Myocyte (in vitro differentiated cells): ENCODE results near the gene WFDC1. TPM values are rescaled to one million over a fixed set of nuclear protein-coding genes. Genes with fewer than 3 reads are reported as not detected.
"Not testable (repeated sequence)": the region's sequence is repeated elsewhere in the genome, so short reads cannot be mapped to it uniquely, and the experiment has no call there.

Experiments used
- DNase-seq: peaks from one replicate; pipeline ENCODE4 v3.0.0-alpha.2; 2012; ENCODE audit warnings: low read depth
- total RNA-seq: library from RNA; depleted of rRNA; stranded (reverse); fragments of >200 nt; gene quantifications from 2 replicates; pipeline ENCODE4 v1.2.3, GENCODE V29; 2014

The WFDC1 gene
- total RNA-seq, 1 donor from 2014 or later = 0.43 TPM

DNA sequence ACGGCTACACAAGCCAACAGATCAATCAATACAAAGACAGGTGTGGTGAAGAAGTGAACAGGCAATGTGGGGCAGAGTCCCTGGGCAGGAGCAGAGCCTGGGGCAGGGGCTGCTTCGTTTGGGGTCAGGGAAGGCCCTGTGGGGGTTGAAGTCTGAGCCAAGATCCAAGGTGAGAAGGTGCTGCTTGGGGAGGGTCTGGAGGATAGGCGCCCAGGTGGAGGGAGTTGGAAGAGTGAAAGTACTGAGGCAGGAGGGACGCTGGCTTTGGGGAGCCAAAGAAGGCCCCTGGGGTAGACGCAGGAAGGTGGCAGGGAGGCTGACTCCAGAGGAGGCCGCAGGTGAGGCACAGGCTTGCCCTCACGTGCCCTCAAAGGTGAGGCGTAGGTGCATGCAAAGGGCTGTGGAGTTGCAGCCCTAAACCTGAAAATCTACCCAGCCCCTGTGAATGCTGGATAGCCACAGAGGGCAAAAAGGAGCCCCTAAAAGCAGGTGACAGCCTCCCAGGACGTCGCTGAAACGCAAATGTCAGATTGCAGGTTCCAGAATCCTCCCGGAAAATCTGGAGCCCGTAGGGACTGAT lies 33.3 kb downstream of the WFDC1 start:
- DNase-seq = no peak

DNA sequence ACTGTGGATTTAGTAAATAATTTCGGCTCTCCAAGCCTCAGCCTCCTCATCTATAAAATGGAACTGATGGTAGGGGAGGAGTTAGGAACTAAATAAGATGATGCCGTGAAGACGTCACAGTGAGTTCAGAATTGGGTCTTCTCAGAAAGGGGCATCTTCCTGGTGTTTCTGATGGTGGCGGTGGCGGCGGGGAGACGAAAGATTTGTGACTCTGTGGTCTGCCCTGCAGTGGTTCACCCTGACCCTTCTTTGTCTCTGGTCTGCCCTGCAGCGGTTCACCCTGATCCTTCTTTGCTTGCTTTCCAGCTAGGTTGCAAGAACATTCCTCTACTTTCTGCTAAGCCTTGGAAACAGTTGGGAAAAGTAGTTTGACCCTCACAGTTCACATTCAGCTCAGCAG lies 34.3 kb downstream of the WFDC1 start:
- no peak for DNase-seq

GRCh38 chr16:84329843-84330684 lies 35.4 kb downstream of the WFDC1 start:
- DNase-seq = no peak

DNA sequence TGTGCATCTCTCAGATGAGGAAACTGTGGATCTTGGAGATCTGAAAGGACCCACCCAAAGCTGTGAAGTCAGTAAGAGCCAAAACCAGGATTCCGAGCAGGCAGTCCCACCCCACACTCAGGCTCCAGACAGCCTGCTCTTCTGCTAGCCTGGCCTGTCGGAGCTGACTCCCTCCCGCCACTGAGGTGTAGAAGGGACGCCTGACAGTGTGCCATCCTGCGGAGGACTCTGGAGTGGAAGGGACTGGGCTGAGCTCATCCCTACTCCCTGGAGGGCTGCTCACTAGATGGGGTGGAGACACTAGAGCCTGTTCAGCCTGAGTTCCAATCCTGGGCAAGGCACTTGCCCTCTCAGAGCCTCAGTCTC lies 36.0 kb downstream of the WFDC1 start:
- no peak for DNase-seq

DNA sequence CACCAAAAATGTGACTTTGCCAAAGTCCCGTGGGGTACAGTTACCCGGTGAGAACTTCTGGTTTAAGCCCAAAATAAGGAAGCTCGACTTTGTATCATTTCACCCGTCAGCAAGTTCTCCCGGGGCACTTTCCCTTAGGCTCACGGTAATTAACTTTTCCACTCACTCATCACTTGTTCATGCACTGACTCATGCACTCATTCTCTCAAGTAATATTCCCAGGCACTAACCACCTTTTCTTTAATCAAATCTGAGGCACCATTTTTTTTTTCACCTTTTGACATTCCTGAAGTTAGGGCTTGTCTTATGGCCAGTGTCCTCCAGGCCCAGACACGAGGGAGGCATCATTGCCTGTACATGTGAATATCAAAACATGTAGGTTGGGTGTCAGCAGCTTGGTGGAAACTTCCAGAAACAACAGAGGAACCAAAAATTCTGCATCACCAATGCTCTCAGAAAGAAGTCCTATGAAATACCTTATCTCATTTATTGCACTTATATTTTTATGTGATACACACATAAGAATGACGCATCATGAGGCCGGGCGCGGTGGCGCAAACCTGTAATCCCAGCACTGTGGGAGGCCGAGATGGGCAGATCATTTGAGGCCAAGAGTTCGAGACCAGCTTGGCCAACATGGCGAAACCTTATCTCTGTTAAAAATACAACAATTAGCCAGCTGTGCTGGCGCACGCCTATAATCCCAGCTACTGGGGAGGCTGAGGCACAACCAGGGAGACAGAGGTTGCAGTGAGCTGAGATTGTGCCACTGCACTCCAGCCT lies 37.5 kb downstream of the WFDC1 start:
- DNase-seq = no peak

- no peak for DNase-seq
Measured at GRCh38 chr16:84332975-84333684, 38.5 kb downstream of the WFDC1 start.

DNA sequence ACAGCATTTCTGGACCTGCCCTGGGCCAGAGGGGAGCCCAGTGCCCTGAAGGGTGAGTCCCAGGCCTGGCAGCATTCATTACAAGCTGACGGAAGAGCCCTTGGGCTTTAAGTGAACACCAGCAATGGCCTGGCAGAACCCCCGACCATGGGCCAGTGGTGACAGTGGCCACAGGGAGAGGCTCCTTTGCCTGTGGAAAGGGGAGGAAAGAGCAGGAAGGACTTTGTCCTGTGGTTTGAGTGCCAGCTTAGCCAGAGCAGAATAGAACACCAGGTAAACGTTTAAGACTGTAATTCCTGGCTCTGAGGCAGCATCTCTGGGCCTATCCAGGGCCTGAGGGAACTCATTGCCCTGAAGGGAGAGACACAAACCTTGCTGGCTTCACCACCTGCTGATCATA lies 39.4 kb downstream of the WFDC1 start:
- no peak for DNase-seq

DNA sequence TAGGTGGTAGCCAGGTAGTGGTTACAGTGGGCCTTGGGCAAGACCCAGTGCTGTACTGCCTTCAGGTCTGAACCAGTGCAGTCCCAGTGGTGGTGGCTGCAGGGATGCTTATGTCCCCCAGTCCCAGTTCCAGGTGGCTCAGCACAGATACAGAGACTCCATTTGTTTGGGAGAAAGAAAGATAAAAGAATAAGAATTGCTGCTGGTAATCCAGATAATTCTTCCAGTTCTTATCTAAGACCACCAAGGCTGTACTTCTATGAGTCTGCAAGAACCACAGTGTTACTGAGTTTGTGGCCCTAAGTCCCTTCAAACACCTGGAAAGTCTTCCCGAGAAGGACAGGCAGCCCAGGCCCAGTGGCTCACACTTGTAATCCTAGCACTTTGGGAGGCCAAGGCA lies 39.8 kb downstream of the WFDC1 start:
- no peak for DNase-seq

DNA sequence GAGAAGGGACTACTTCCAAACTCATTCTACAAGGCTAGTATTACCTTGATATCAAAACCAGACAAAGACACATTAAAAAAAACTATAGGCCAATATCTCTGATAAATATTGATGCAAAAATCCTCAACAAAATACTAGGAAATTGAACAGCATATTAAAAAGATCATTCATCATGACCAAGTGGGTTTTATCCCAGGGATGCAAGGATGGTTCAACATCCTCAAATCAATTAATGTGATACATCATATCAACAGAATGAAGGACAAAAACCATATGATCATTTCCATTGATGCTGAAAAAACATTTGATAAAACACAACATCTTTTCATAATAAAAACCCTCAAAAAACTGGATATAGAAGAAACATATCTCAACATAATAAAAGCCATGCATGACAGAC lies 42.6 kb downstream of the WFDC1 start:
- not testable (repeated sequence) for DNase-seq

DNA sequence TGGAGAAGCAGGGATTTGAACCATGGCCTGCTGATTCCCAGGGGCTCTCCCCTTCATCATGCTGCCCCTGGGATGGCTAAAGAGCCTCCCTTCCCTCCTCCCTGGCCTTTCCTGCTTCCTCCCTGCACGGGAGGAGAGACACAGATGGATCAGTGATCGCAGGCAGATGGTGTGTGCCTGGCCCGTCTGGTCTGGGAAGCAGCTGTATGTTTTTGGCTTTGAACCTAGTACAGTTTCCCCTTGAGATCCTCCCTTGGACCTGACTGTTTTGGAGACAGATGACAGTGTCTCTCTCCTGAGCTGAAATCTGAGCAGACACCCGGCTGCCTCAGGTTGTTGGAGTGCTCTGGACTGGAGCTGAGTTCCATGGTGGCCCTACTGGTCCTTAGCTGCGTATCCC lies 44.6 kb downstream of the WFDC1 start:
- DNase-seq = no peak

DNA sequence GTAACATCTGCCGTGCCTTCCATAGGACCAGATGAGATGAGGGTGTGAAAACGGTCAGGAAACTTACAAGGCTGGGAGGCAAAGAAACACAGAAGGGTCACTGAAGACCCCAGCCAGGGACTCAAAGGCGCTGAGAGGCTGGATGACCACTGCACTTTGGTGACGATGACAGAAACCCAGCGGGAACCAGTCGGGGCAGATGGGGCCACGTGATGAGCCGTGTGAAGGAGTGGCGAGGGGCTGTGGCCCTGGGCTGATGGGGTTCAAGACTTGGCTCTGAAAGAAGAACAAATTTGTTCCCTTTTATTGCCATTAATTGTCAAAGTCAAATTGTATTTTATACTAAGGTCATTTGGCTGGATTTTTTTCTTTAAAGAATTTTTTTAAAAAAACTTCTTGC lies 45.1 kb downstream of the WFDC1 start:
- no peak for DNase-seq

DNA sequence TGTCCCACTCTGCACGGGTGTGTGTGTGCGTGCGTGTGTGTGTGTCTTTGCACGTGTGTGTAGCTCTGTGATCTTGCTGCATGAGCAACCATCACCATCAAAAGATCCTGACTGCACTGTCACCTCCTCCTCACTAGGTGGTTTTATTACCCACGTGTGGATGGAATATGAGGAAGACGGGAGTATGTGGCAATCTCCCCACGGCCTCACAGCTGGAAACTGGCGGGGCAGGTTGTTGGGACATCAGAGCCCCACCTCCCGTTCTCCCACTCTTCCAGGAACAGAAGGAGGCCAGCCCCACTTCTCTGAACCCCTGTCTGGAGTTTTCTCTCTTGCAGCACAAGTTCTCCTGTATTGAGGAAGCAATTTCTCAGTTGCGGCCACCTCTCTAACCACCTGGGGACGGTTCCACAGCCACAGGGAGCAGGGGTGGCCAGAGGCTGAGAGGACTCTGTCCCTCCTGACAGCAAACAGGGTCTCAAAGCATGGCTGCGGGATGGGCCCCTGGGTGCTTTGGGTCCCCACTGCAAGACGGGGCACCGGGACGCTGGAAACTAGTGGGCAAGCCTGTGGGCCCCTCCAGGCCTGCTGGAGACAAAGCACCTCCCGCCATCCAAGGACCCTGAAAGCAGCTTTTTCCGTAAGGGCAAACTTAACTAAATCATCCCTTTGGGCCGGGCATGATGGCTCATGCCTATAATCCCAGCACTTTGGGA lies 45.8 kb downstream of the WFDC1 start:
- DNase-seq = no peak

DNA sequence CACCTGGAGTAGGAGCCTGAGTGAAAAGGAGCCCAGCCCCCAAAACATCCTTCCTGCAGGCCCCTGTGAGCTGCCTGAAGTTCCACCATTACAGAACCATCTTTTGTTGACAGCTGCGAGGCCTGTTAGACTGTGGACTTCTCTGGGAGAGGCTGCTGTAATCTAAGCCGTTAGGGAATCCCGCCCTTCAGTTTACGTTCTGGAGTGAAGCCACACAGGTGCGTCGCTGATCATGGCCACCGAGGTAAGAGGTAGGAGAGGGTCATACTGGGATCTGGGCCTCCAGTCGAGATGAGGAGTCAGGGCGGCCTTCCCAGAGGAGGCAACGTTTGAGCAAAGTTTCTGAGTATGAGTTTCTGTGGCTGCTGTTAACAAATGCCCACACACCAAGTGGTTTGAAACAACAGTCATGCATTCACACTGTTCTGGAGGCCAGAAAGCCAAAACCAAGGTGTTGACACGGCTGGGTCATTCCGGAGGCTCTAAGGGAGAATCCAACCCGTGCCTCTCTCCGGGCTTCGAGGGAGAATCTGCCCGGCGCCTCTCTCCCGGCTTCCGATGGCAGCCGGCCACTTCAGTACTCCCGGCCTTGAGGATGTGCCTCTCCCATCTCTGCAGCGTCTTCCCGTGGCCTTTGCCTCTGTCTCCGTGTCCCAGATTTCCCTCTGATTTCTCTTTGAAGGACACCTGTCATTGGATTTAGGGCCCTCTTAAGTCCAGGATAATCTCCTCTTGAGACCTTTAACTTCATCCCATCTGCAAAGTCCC lies 47.0 kb downstream of the WFDC1 start:
- no peak for DNase-seq

DNA sequence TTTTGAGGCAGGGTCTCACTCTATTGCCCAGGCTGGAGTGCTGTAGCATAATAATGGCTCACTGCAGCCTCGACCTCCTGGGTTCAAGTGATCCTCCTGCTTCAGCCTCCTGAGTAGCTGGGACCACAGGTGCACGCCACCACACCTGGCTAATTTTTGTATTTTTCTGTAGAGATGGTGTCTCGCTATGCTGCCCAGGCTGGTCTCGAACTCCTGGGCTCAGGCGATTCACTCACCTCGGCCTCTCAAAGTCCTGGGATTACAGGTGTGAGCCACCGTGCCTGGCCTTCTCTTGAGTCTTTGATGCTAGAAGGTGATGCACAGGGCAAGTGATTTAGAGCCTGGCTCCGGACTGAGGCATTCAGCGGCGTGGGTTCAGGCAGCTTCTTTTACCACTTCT lies 49.1 kb downstream of the WFDC1 start:
- DNase-seq = not testable (repeated sequence)

GRCh38 chr16:84344781-84345180 lies 50.1 kb downstream of the WFDC1 start:
- DNase-seq = no peak

- no peak for DNase-seq
Measured at GRCh38 chr16:84347161-84347560, 52.5 kb downstream of the WFDC1 start.

DNA sequence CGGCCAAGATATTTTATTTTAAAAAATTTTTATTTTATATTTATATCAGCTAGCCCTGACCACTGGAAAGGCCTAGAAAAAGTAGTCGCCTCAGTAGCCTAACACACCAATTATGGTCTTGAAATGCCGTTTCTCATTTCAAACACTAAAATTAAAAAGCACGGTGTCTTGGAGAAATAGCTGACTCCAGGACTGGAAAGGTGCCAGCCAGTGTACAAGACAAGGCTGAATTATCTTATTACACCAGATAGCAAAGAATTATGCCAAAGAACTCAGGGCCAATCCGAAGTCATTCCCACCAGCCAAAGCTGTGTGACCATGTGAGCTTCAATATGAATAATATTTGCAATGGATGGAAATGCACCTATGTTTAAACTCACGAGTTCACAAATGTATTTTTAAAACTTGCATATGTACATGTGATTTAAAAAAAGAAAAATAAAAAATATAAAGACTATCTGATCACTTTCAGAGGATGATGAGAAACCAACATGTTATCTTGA lies 53.8 kb downstream of the WFDC1 start:
- no peak for DNase-seq

GRCh38 chr16:84349862-84350684 lies 55.4 kb downstream of the WFDC1 start:
- no peak for DNase-seq
